IMR-90 (cell line): ENCODE results near the gene FARP1. TPM values are rescaled to one million over a fixed set of nuclear protein-coding genes. Genes with fewer than 3 reads are reported as not detected.

Experiments used
- ATAC-seq: fragments of 200-7000 bp; cut with Tn5 transposase; 2 replicates; pipeline ENCODE4 v1.9.1; 2020; ENCODE audit warnings: low read depth, mild to moderate bottlenecking, moderate library complexity
- BruUV-seq: library from RNA; stranded (reverse); fragments of 400-500 nt; replicated peaks from 2 replicates; lab custom pipeline; 2021; lab: Mats Ljungman, UMichigan
- CTCF ChIA-PET: fragments of 300-600 bp; formaldehyde crosslinking; extraction: SDS; loops from one replicate; lab custom pipeline; 2021; ENCODE audit warnings: antibody characterized with exemption; lab: Yijun Ruan, JAX
- POLR2A ChIA-PET: fragments of 300-600 bp; sonication (Branson Sonifier 250); formaldehyde crosslinking; loops from one replicate; lab custom pipeline; 2022; ENCODE audit warnings: antibody characterized with exemption; ENCODE audit not compliant: unreplicated experiment; lab: Charles Lee
- DNase-seq: peaks from one replicate; pipeline ENCODE4 v3.0.0; 2013
- H2AFZ ChIP-seq: replicated peaks from 2 replicates; pipeline ENCODE3; 2013; ENCODE audit warnings: low read length, mild to moderate bottlenecking; ENCODE audit not compliant: poor library complexity
- H2AK5ac ChIP-seq: 2 replicates; pipeline ENCODE4 v1.6.1; 2013; ENCODE audit warnings: low read depth, low read length, inconsistent platforms
- H2AK9ac ChIP-seq: replicated peaks from 2 replicates; pipeline ENCODE3; 2013; ENCODE audit warnings: mild to moderate bottlenecking, low read depth, low read length, moderate library complexity; ENCODE audit not compliant: poor library complexity
- H2BK120ac ChIP-seq: 2 replicates; pipeline ENCODE4 v1.6.1; 2013; ENCODE audit warnings: low read depth, low read length, inconsistent platforms
- H2BK15ac ChIP-seq: 3 replicates; pipeline ENCODE4 v1.6.1; 2013; ENCODE audit warnings: low read depth, low read length, inconsistent platforms
- H2BK20ac ChIP-seq: 2 replicates; pipeline ENCODE4 v1.6.1; 2013; ENCODE audit warnings: low read depth, mild to moderate bottlenecking, inconsistent platforms, low read length, moderate library complexity
- H2BK5ac ChIP-seq: 2 replicates; pipeline ENCODE4 v1.6.1; 2013; ENCODE audit warnings: mild to moderate bottlenecking, low read depth, low read length, inconsistent platforms; ENCODE audit not compliant: poor library complexity, severe bottlenecking
- H3K14ac ChIP-seq: replicated peaks from 2 replicates; pipeline ENCODE4 v1.6.1; 2013; ENCODE audit warnings: low read depth, low read length, inconsistent platforms
- H3K18ac ChIP-seq: 2 replicates; pipeline ENCODE4 v1.6.1; 2013; ENCODE audit warnings: low read depth, low read length, control low read depth
- H3K23ac ChIP-seq: 2 replicates; pipeline ENCODE4 v1.6.1; 2013; ENCODE audit warnings: low read depth, low read length, inconsistent platforms
- H3K27ac ChIP-seq: 2 replicates; pipeline ENCODE4 v1.5.1; 2013; ENCODE audit warnings: mild to moderate bottlenecking, control low read depth, low read length; ENCODE audit not compliant: insufficient read depth
- H3K27me3 ChIP-seq: 2 replicates; pipeline ENCODE4 v1.6.1; 2013; ENCODE audit warnings: low read length; ENCODE audit not compliant: control insufficient read depth, insufficient read depth
- H3K36me3 ChIP-seq: 2 replicates; pipeline ENCODE4 v1.6.1; 2013; ENCODE audit warnings: low read length, mixed read lengths; ENCODE audit not compliant: control insufficient read depth, insufficient read depth
- H3K4ac ChIP-seq: 2 replicates; pipeline ENCODE4 v1.6.1; 2013; ENCODE audit warnings: low read depth, low read length, inconsistent platforms
- H3K4me1 ChIP-seq: 2 replicates; pipeline ENCODE4 v1.6.1; 2013; ENCODE audit warnings: low read length, mixed read lengths; ENCODE audit not compliant: control insufficient read depth, insufficient read depth
- H3K4me2 ChIP-seq: 2 replicates; pipeline ENCODE4 v1.6.1; 2013; ENCODE audit warnings: low read depth, mild to moderate bottlenecking, control low read depth, low read length, moderate library complexity
- H3K4me3 ChIP-seq: 2 replicates; pipeline ENCODE4 v1.5.1; 2013; ENCODE audit warnings: low read depth, mild to moderate bottlenecking, control low read depth, low read length, moderate library complexity; ENCODE audit not compliant: insufficient read depth
- H3K56ac ChIP-seq: 2 replicates; pipeline ENCODE4 v1.6.1; 2013; ENCODE audit warnings: low read length, inconsistent platforms; ENCODE audit not compliant: insufficient read depth; ENCODE audit errors: extremely low read depth
- H3K79me1 ChIP-seq, 2 experiments: 2 replicates each; pipeline ENCODE4 v1.6.1; 2013; ENCODE audit warnings: low read length in 2 of 2, inconsistent platforms in 1 of 2, low read depth in 1 of 2
- H3K9ac ChIP-seq: 2 replicates; pipeline ENCODE4 v1.6.1; 2013; ENCODE audit warnings: low read depth, low read length, control low read depth
- H3K9me1 ChIP-seq: 2 replicates; pipeline ENCODE4 v1.6.1; 2013; ENCODE audit warnings: low read length, inconsistent platforms; ENCODE audit not compliant: insufficient read depth
- H3K9me3 ChIP-seq: 2 replicates; pipeline ENCODE4 v1.6.1; 2013; ENCODE audit warnings: low read length; ENCODE audit not compliant: control insufficient read depth, insufficient read depth
- H4K20me1 ChIP-seq: 2 replicates; pipeline ENCODE4 v1.6.1; 2013; ENCODE audit warnings: low read length, inconsistent platforms; ENCODE audit not compliant: insufficient read depth
- H4K5ac ChIP-seq: 2 replicates; pipeline ENCODE4 v1.6.1; 2013; ENCODE audit warnings: mild to moderate bottlenecking, low read depth, low read length, control low read depth
- H4K8ac ChIP-seq, 2 experiments: 2 replicates each; pipeline ENCODE4 v1.6.1; 2013; ENCODE audit warnings: low read depth in 2 of 2, low read length in 2 of 2, control low read depth in 1 of 2, inconsistent platforms in 1 of 2
- H4K91ac ChIP-seq: 2 replicates; pipeline ENCODE4 v1.6.1; 2013; ENCODE audit warnings: low read depth, low read length, inconsistent platforms; ENCODE audit not compliant: insufficient read depth
- BHLHE40 ChIP-seq: fragments of 150-350 bp; IDR thresholded peaks from 2 replicates; pipeline ENCODE4 v1.6.1; 2016; ENCODE audit warnings: mild to moderate bottlenecking, low read depth, low read length
- CEBPB ChIP-seq: IDR thresholded peaks from 2 replicates; pipeline ENCODE4 v1.6.1; 2012; ENCODE audit warnings: low read depth, low read length, improper control_type of control experiment
- CHD1 ChIP-seq: IDR thresholded peaks from 2 replicates; pipeline ENCODE4 v1.6.1; 2012; ENCODE audit warnings: low read depth, low read length, improper control_type of control experiment
- CTCF ChIP-seq: conservative IDR thresholded peaks from 2 replicates; pipeline ENCODE4 v1.5.1; 2012; ENCODE audit warnings: mild to moderate bottlenecking, low read depth, low read length, improper control_type of control experiment
- ELK1 ChIP-seq: fragments of 150-350 bp; IDR thresholded peaks from 2 replicates; pipeline ENCODE4 v1.6.1; 2016; ENCODE audit warnings: low read depth, mild to moderate bottlenecking, low read length, moderate library complexity, borderline replicate concordance
- FOS ChIP-seq: fragments of 150-350 bp; IDR thresholded peaks from 2 replicates; pipeline ENCODE4 v1.6.1; 2016; ENCODE audit warnings: low read depth, low read length
- MAFK ChIP-seq: IDR thresholded peaks from 2 replicates; pipeline ENCODE4 v1.6.1; 2012; ENCODE audit warnings: low read depth, low read length, improper control_type of control experiment
- MAZ ChIP-seq: IDR thresholded peaks from 2 replicates; pipeline ENCODE4 v1.6.1; 2012; ENCODE audit warnings: low read depth, mild to moderate bottlenecking, low read length, improper control_type of control experiment, moderate library complexity, borderline replicate concordance
- MXI1 ChIP-seq: IDR thresholded peaks from 2 replicates; pipeline ENCODE4 v1.6.1; 2012; ENCODE audit warnings: low read depth, mild to moderate bottlenecking, low read length, moderate library complexity, borderline replicate concordance
- NFE2L2 ChIP-seq: fragments of 150-350 bp; IDR thresholded peaks from 2 replicates; pipeline ENCODE4 v1.6.1; 2016; ENCODE audit warnings: low read depth, mild to moderate bottlenecking, low read length
- POLR2A ChIP-seq: IDR thresholded peaks from 2 replicates; pipeline ENCODE4 v1.6.1; 2012; ENCODE audit warnings: mild to moderate bottlenecking, low read depth, low read length
- RAD21 ChIP-seq: IDR thresholded peaks from 2 replicates; pipeline ENCODE4 v1.6.1; 2012; ENCODE audit warnings: low read length, improper control_type of control experiment
- RCOR1 ChIP-seq: IDR thresholded peaks from 2 replicates; pipeline ENCODE4 v1.6.1; 2012; ENCODE audit warnings: mild to moderate bottlenecking, low read length, improper control_type of control experiment; ENCODE audit not compliant: insufficient replicate concordance
- RFX5 ChIP-seq: IDR thresholded peaks from 2 replicates; pipeline ENCODE4 v1.8.0; 2012; ENCODE audit warnings: low read depth, mild to moderate bottlenecking, low read length, moderate library complexity
- SMC3 ChIP-seq: fragments of 150-350 bp; IDR thresholded peaks from 2 replicates; pipeline ENCODE4 v1.6.1; 2016; ENCODE audit warnings: low read depth, mild to moderate bottlenecking, antibody characterized with exemption, low read length, moderate library complexity
- WGBS, 2 experiments: methylation state at CpG; one replicate each; pipeline versions ENCODE4 v1.1.5 to v1.1.7; 2013; ENCODE audit warnings: missing lambda C conversion rate in 2 of 2; ENCODE audit not compliant: insufficient read length in 1 of 2; ENCODE audit errors: extremely low coverage in 2 of 2; 5-methylcytosine and 5-hydroxymethylcytosine counted together
- dilution Hi-C: fragments of 300-500 bp; cut with HindIII; formaldehyde crosslinking; loops from one replicate; pipeline ENCODE4 v1.14.3; 2018; ENCODE audit warnings: low sequenced_read_pairs; ENCODE audit not compliant: unreplicated experiment
- in situ Hi-C: fragments of 300-500 bp; cut with MboI; formaldehyde crosslinking; loops from 3 replicates; pipeline ENCODE4 v1.14.3; 2019; ENCODE audit warnings: low sequenced_read_pairs, inconsistent platforms, mixed read lengths
- intact Hi-C: fragments of 100-400 bp; cut with micrococcal nuclease; formaldehyde crosslinking; loops from 2 replicates; pipeline ENCODE4 v1.10.0; 2022
- polyA plus RNA-seq, 3 experiments: library from polyadenylated mRNA; depleted of rRNA; stranded (reverse); fragments of >200 nt; gene quantifications; 2 replicates each; pipeline ENCODE4 v1.2.3, GENCODE V29; 2012; ENCODE audit warnings: low replicate concordance in 1 of 3
- total RNA-seq: library from RNA; depleted of rRNA; stranded (reverse); fragments of >200 nt; gene quantifications from 2 replicates; pipeline ENCODE4 v1.2.3, GENCODE V29; 2012
- TF ChIP-seq, protein P1 (sequence below): fragments of 150-350 bp; IDR thresholded peaks from 2 replicates; pipeline ENCODE4 v1.6.1; 2017; ENCODE audit warnings: mild to moderate bottlenecking, antibody characterized with exemption, low read length, low read depth

Gene FARP1
- total and polyA plus RNA-seq, 2 of the 4 experiments (the other 2 are of a cell fraction): 39.6 to 57.0 TPM

- no peak overlapping the region for H3K9ac ChIP-seq
- TF ChIP-seq CEBPB: no peak
- no peak for TF ChIP-seq CTCF
- no peak for TF ChIP-seq MXI1
- TF ChIP-seq RAD21: no peak
- TF ChIP-seq, protein P1, sequence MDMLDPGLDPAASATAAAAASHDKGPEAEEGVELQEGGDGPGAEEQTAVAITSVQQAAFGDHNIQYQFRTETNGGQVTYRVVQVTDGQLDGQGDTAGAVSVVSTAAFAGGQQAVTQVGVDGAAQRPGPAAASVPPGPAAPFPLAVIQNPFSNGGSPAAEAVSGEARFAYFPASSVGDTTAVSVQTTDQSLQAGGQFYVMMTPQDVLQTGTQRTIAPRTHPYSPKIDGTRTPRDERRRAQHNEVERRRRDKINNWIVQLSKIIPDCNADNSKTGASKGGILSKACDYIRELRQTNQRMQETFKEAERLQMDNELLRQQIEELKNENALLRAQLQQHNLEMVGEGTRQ: no peak
- TF ChIP-seq ELK1: no peak
- no peak for TF ChIP-seq CHD1
- no peak for TF ChIP-seq BHLHE40
- TF ChIP-seq POLR2A: no peak
- no peak for TF ChIP-seq MAZ
- no peak for TF ChIP-seq MAFK
- TF ChIP-seq SMC3: no peak
- TF ChIP-seq NFE2L2: no peak
- TF ChIP-seq RCOR1: no peak
- no peak for TF ChIP-seq FOS
- no peak for TF ChIP-seq RFX5
- in situ Hi-C loops (loop anchor here (10.0 to 25.0 kb wide), 2 partner anchors 586 to 596 kb away; no protein-coding TSS in a partner anchor), intact Hi-C loops (loop anchor here (10.0 kb wide), 1 partner anchor 586 kb away; no protein-coding TSS in a partner anchor), dilution Hi-C loops (no loop called here)
- no peak overlapping the region for H2BK15ac ChIP-seq
- H3K36me3 ChIP-seq: peaks cover 74% of the 10 kb centered on the region
- no TSS peak for BruUV-seq
- WGBS, 2 experiments: 98% methylated on average over 7 of the region's 21 CpGs; no CpG with 5 or more reads in 1 of the 2 experiments
- H2AFZ ChIP-seq: no peak overlapping the region
- H3K27ac ChIP-seq: no peak overlapping the region
- ChIA-PET POLR2A (no interaction called here), CTCF (no interaction called here)
- H4K91ac ChIP-seq: no peak overlapping the region
- H4K5ac ChIP-seq: no peak overlapping the region
- no peak overlapping the region for H3K14ac ChIP-seq
- no peak overlapping the region for H2BK20ac ChIP-seq
- no peak overlapping the region for H3K56ac ChIP-seq
- peaks cover 6% of the 10 kb centered on the region for H3K4me1 ChIP-seq
- no peak overlapping the region for H4K8ac ChIP-seq
- ATAC-seq: no peak
- H2BK120ac ChIP-seq: no peak overlapping the region
- no peak overlapping the region for H3K4me3 ChIP-seq
- peaks cover 11% of the 10 kb centered on the region for H3K9me1 ChIP-seq
- peaks cover 17% of the 10 kb centered on the region for H4K20me1 ChIP-seq
- no peak overlapping the region for H2BK5ac ChIP-seq
- no peaks in the 10 kb centered on the region for H3K9me3 ChIP-seq
- no peak for DNase-seq
- no peak overlapping the region for H3K18ac ChIP-seq
- H3K4me2 ChIP-seq: no peak overlapping the region
- H2AK5ac ChIP-seq: no peak overlapping the region
- no peak overlapping the region for H3K4ac ChIP-seq
- H3K23ac ChIP-seq: no peak overlapping the region
- peak overlapping the region; percentile 55 for H2AK9ac ChIP-seq
- no peaks in the 10 kb centered on the region for H3K27me3 ChIP-seq
- H3K79me1 ChIP-seq: peaks cover 0 to 36% of the 10 kb centered on the region in 2 experiments; a peak in 2 of 4 replicates
Observed at GRCh38 chr13:98441056-98441676, 298.3 kb downstream of the FARP1 start.
